Sigmoid colon (tissue), 4 donors: Measurements from ENCODE around the gene DUSP9.

Source experiments
- EP300 ChIP-seq, 4 donors: sonication (generic); formaldehyde crosslinking; IDR thresholded peaks; one replicate each; pipeline ENCODE4 v1.6.1; 2017; ENCODE audit warnings: antibody characterized with exemption in 4 of 4
- TF ChIP-seq, protein P1 (sequence below), 4 experiments: fragments of 450-650 bp in 3 of 4; fragments of 200-600 bp in 1 of 4; IDR thresholded peaks; one replicate each; pipeline ENCODE4 v1.5.1; 2016 to 2019; ENCODE audit warnings: antibody characterized with exemption in 4 of 4, mild to moderate bottlenecking in 3 of 4, moderate library complexity in 2 of 4

DNA sequence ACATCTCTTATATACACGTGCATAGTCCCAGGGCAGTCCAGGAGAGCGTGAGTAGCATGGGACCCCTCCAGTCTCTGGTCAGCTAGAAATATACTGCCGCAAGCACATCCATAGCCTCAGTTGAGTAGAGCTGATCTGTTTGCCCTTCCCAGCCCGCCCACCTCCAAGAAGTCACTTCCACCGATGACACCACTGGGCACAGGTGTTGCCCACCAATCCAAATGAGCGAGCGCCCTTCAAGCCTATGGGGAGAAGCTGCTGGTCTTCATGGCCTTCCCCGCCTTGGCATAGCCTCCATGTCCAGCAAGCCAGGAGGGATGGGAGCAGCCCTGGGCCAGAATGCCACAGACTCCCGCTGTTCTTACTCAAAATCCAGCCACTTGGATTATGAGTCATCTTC lies 10.2 kb downstream of the DUSP9 start:
- TF ChIP-seq, protein P1, sequence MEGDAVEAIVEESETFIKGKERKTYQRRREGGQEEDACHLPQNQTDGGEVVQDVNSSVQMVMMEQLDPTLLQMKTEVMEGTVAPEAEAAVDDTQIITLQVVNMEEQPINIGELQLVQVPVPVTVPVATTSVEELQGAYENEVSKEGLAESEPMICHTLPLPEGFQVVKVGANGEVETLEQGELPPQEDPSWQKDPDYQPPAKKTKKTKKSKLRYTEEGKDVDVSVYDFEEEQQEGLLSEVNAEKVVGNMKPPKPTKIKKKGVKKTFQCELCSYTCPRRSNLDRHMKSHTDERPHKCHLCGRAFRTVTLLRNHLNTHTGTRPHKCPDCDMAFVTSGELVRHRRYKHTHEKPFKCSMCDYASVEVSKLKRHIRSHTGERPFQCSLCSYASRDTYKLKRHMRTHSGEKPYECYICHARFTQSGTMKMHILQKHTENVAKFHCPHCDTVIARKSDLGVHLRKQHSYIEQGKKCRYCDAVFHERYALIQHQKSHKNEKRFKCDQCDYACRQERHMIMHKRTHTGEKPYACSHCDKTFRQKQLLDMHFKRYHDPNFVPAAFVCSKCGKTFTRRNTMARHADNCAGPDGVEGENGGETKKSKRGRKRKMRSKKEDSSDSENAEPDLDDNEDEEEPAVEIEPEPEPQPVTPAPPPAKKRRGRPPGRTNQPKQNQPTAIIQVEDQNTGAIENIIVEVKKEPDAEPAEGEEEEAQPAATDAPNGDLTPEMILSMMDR (IDR thresholded peaks at IDR 0.05): no peak
- TF ChIP-seq EP300 (IDR thresholded peaks at IDR 0.05): no peak
